Osteoblast (primary cell): Measurements from ENCODE around the gene DGKD. TPM values are rescaled to one million over a fixed set of nuclear protein-coding genes. Genes with fewer than 3 reads are reported as not detected.

ENCODE experiments used
- DNase-seq: peaks from one replicate; pipeline ENCODE4 v3.0.0; 2011; ENCODE audit warnings: low spot score, mixed read lengths; ENCODE audit not compliant: insufficient read length; ENCODE audit errors: missing footprints
- H2AFZ ChIP-seq: 2 replicates; pipeline ENCODE4 v1.6.0; 2011; ENCODE audit warnings: mild to moderate bottlenecking, low read length
- H3K27ac ChIP-seq: 2 replicates; pipeline ENCODE4 v1.5.1; 2011; ENCODE audit warnings: mild to moderate bottlenecking, low read depth, low read length, moderate library complexity
- H3K27me3 ChIP-seq: 2 replicates; pipeline ENCODE4 v1.6.0; 2012; ENCODE audit warnings: mild to moderate bottlenecking, control low read depth, inconsistent platforms, low read length, moderate library complexity; ENCODE audit not compliant: insufficient read depth
- H3K36me3 ChIP-seq: 2 replicates; pipeline ENCODE4 v1.5.1; 2011; ENCODE audit warnings: mild to moderate bottlenecking, low read length, control low read depth, moderate library complexity; ENCODE audit not compliant: insufficient read depth
- H3K4me1 ChIP-seq: 2 replicates; pipeline ENCODE4 v1.5.1; 2011; ENCODE audit warnings: mild to moderate bottlenecking, low read length, control low read depth, moderate library complexity; ENCODE audit not compliant: insufficient read depth
- H3K4me2 ChIP-seq: 2 replicates; pipeline ENCODE4 v1.6.0; 2011; ENCODE audit warnings: mild to moderate bottlenecking, low read length; ENCODE audit not compliant: insufficient read depth
- H3K4me3 ChIP-seq: fragments of 200-600 bp; sonication (generic); 3 replicates; pipeline ENCODE4 v1.5.1; 2012; ENCODE audit warnings: mild to moderate bottlenecking, low read length, inconsistent platforms; ENCODE audit not compliant: insufficient read depth
- H3K79me2 ChIP-seq: 2 replicates; pipeline ENCODE4 v1.6.0; 2012; ENCODE audit warnings: mild to moderate bottlenecking, low read length, control low read depth, inconsistent platforms; ENCODE audit not compliant: insufficient read depth
- H3K9me3 ChIP-seq: 2 replicates; pipeline ENCODE4 v1.5.1; 2011; ENCODE audit warnings: low read depth, low read length, control low read depth
- H4K20me1 ChIP-seq: 2 replicates; pipeline ENCODE4 v1.6.0; 2012; ENCODE audit warnings: mild to moderate bottlenecking, low read length, control low read depth; ENCODE audit not compliant: insufficient read depth
- total RNA-seq: library from RNA; depleted of rRNA; stranded (reverse); fragments of >200 nt; gene quantifications from 2 replicates; pipeline ENCODE4 v1.2.3, GENCODE V29; 2012
- TF ChIP-seq, protein P1 (sequence below): IDR thresholded peaks from 2 replicates; pipeline ENCODE4 v1.5.1; 2011; ENCODE audit warnings: mild to moderate bottlenecking, low read depth, low read length, moderate library complexity; ENCODE audit errors: extremely low read depth

DGKD gene
- total RNA-seq, 1 donor, result 6.5 TPM

DNA sequence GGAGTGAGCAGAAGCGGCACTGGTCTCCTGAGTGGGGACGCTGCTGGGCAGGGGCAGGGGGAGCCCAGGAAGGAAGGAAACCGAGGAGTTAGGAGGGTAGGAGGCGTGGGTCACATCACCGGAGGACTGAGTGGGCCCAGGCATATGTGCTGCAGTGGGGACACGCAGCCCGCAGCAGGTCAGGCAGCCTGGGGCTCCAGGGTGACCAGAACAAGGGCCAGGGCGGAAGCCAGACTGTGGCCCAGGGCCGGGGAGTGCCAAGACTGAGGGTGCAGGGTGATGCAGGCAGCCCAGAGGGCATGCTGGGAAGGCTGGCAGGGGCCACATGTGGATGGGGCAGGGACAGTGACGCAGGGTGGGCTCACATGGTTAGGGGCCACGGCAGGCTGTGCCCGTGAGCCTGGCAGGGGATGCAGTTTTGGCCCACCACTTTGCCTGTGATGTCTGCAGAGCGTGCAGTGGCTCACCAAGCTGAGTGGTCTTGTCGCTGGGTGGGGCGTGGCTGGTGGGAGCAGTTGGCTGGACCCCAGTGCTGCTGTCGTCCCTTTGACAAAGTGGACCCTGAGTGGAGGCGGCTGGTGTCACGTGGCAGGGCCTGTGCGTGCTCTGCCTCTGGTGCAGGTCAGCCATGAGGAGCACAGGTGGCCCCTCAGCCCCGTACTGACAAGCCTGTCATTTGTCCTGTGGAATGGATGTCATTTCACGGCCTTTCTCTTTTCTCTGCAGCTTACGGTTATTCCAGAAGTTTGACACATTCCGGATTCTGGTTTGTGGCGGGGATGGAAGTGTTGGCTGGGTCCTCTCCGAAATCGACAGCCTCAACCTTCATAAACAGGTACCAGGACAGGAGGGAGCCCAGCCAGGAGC is 87.1 kb downstream of the DGKD start:
- Histone ChIP-seq H3K27me3 (no peaks in the 10 kb centered on the region), H3K27ac (no peak overlapping the region), H3K9me3 (no peaks in the 10 kb centered on the region), H3K4me3 (no peak overlapping the region), H2AFZ (no peak overlapping the region), H3K79me2 (no peaks in the 10 kb centered on the region), H4K20me1 (no peaks in the 10 kb centered on the region), H3K36me3 (peaks cover 6% of the 10 kb centered on the region), H3K4me2 (no peak overlapping the region), H3K4me1 (no peaks in the 10 kb centered on the region)
- TF ChIP-seq, protein P1, sequence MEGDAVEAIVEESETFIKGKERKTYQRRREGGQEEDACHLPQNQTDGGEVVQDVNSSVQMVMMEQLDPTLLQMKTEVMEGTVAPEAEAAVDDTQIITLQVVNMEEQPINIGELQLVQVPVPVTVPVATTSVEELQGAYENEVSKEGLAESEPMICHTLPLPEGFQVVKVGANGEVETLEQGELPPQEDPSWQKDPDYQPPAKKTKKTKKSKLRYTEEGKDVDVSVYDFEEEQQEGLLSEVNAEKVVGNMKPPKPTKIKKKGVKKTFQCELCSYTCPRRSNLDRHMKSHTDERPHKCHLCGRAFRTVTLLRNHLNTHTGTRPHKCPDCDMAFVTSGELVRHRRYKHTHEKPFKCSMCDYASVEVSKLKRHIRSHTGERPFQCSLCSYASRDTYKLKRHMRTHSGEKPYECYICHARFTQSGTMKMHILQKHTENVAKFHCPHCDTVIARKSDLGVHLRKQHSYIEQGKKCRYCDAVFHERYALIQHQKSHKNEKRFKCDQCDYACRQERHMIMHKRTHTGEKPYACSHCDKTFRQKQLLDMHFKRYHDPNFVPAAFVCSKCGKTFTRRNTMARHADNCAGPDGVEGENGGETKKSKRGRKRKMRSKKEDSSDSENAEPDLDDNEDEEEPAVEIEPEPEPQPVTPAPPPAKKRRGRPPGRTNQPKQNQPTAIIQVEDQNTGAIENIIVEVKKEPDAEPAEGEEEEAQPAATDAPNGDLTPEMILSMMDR, result no peak
- no peak for DNase-seq

DNA sequence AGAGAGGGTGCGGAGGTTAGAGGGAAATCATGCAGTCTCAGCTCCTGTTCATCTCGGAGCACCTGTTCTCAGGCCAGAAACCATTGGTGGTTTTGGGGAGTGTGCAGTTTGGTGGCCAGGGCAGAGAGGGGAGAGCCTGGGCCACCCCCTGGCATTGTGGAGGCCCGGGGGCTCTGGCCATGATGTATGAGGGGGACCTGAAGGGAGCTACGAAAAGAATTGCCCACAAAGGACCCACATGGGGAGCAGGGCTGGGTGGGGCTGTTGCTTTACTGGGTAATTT is 87.7 kb downstream of the DGKD start:
- Histone ChIP-seq H3K27ac (no peak overlapping the region), H3K4me2 (no peak overlapping the region), H3K9me3 (no peaks in the 10 kb centered on the region), H3K27me3 (no peaks in the 10 kb centered on the region), H3K4me3 (no peak overlapping the region), H2AFZ (no peak overlapping the region), H4K20me1 (no peaks in the 10 kb centered on the region), H3K36me3 (peaks cover 6% of the 10 kb centered on the region), H3K4me1 (no peaks in the 10 kb centered on the region), H3K79me2 (no peaks in the 10 kb centered on the region)
- TF ChIP-seq, protein P1, result no peak
- DNase-seq, result peak; percentile 83

DNA sequence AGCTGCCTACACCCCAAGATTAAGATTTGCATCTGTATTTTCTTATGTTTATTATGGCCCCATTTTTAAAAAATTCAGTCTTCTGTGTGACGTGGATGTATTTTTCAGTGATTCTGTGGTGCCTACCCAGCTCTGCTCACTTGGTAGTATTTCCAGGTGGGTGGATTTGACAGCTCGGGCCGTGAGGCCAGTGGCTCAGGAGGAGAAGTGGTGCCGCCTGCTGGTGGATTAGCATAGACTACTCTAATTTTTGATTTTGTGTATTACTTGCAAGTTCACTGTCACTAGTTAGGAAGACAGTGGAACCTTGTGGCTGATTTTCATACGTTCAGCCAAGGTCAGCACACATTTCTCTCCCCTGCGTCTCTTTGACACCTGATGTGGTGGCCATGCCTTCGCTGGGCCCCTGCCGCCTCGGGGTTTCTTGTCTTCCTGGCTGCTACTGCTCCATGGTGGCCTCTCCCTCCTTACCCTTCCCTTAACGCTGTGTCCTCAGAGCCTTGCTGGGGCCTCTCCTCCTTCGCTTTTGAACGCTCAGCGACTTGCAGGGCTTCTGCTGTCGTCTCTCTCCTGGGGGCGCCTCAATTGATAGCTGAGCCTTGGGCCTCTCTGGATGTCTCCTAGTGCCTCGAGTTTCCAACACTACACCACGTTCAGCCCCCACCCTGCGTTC is 89.4 kb downstream of the DGKD start:
- Histone ChIP-seq H3K4me3 (no peak overlapping the region), H3K27me3 (no peaks in the 10 kb centered on the region), H3K79me2 (no peaks in the 10 kb centered on the region), H2AFZ (no peak overlapping the region), H3K27ac (no peak overlapping the region), H4K20me1 (no peaks in the 10 kb centered on the region), H3K4me2 (no peak overlapping the region), H3K4me1 (no peaks in the 10 kb centered on the region), H3K9me3 (no peaks in the 10 kb centered on the region), H3K36me3 (peaks cover 5% of the 10 kb centered on the region)
- TF ChIP-seq, protein P1, result peak; percentile 92
- DNase-seq, result peak; percentile 98

DNA sequence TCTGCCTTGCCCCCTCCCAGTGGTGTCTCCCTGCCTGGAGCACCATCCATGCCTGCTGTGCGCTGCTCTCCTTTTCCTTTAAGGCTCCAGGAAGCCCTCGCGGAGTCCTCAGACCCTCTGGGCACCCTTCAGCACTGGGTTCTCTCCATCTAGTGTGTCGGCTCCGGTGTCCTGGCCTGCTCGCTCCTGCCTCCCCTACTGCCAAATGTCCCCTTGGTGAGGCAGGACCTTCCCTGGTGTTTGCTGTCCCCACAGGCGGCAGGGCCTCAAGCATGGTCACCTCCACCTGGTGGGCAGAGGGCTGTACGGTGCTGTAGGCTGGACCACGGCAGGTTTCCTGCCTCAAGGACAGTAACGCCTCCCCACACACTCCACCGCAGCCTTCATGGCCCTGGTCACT is 90.2 kb downstream of the DGKD start:
- TF ChIP-seq, protein P1, result no peak
- H3K4me2 ChIP-seq, result no peak overlapping the region
- H3K27ac ChIP-seq, result no peak overlapping the region
- H3K27me3 ChIP-seq, result no peaks in the 10 kb centered on the region
- no peak overlapping the region for H2AFZ ChIP-seq
- no peaks in the 10 kb centered on the region for H4K20me1 ChIP-seq
- no peaks in the 10 kb centered on the region for H3K4me1 ChIP-seq
- H3K79me2 ChIP-seq, result no peaks in the 10 kb centered on the region
- no peak for DNase-seq
- H3K36me3 ChIP-seq, result peaks cover 3% of the 10 kb centered on the region
- no peak overlapping the region for H3K4me3 ChIP-seq
- H3K9me3 ChIP-seq, result no peaks in the 10 kb centered on the region
